Retinal pigment epithelial cell (primary cell): ENCODE data around the gene WDFY3.

Experiments used
- DNase-seq: peaks from one replicate; pipeline ENCODE4 v3.0.0-alpha.2; 2010; ENCODE audit warnings: low read depth
- H3K4me3 ChIP-seq: 2 replicates; pipeline ENCODE4 v1.5.1; 2011; ENCODE audit warnings: mild to moderate bottlenecking, low read length, control low read depth, moderate library complexity
- TF ChIP-seq, protein P1 (sequence below): conservative IDR thresholded peaks from 2 replicates; pipeline ENCODE4 v1.5.1; 2011; ENCODE audit warnings: low read depth, low read length, control low read depth, inconsistent platforms

The WDFY3 gene

DNA sequence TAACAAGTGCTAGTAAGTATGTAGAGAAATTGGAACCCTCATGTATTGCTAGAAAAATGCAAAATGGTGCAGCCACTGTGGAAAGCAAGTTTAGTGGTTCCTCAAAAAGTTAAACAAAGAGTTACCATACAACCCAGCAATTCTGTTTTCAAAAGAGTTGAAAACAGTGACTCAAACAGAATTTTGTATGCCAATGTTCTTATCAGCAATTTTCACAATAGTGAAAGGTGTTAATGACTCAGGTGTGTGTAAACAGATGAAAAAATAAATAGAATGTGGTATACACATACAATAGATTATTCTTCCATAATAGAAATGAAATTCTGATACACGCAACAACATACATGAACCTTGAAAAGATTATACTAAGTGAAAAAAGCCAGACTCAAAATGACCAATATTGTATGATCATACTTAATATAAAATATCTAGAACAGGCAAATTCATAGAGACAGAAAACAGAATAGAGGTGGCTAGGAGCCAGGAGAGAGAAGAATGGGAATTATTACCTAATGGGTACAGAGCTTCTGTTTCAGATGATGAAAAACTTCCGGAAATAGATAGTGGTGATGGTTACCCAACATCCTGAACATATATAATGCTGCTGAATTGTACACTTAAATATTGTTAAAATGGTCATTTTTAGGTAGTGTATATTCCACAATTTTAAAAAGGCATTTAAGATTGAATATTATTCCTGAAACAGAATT lies 51.6 kb downstream of the WDFY3 start:
- TF ChIP-seq, protein P1, sequence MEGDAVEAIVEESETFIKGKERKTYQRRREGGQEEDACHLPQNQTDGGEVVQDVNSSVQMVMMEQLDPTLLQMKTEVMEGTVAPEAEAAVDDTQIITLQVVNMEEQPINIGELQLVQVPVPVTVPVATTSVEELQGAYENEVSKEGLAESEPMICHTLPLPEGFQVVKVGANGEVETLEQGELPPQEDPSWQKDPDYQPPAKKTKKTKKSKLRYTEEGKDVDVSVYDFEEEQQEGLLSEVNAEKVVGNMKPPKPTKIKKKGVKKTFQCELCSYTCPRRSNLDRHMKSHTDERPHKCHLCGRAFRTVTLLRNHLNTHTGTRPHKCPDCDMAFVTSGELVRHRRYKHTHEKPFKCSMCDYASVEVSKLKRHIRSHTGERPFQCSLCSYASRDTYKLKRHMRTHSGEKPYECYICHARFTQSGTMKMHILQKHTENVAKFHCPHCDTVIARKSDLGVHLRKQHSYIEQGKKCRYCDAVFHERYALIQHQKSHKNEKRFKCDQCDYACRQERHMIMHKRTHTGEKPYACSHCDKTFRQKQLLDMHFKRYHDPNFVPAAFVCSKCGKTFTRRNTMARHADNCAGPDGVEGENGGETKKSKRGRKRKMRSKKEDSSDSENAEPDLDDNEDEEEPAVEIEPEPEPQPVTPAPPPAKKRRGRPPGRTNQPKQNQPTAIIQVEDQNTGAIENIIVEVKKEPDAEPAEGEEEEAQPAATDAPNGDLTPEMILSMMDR: no peak
- DNase-seq: no peak
- H3K4me3 ChIP-seq: no peak overlapping the region

DNA sequence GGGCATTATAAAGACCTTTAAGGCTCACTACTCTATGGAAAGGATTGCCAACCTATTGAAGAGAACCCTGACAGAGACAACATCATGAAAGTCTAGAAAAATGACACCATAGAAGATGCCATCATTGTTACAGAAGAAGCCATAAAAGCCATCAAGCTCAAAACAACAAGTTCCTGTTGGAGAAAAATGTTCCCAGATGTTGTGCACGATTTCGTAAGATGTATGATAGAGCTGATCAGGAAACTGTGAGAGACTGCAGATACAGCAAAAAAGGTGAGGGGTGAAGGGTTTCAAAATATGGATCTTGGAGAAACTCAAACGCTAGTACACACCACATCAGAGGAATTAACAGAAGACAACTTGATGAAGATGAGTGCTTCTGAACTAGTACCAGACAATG lies 53.3 kb downstream of the WDFY3 start:
- no peak for DNase-seq
- no peak overlapping the region for H3K4me3 ChIP-seq
- TF ChIP-seq, protein P1: no peak

DNA sequence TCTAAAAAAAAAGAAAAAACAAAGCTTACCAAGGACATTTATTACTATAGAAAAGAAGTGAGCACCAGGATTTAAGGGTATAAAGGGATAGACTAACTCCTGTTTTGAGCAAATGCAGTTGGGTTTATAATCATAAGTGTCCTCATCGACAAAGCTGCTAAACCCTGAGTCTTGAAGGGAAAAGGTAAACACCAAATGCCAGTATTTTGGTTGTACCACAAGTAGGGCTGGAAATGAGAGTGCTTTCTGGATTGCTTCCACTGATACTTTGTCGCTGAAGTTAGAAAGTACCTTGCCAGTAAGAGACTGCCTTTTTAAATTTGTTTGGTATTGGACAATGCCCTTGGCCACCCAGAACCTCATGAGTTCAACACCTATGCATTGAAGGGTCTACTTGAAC lies 53.7 kb downstream of the WDFY3 start:
- no peak overlapping the region for H3K4me3 ChIP-seq
- no peak for DNase-seq
- TF ChIP-seq, protein P1: no peak

- no peak overlapping the region for H3K4me3 ChIP-seq
- TF ChIP-seq, protein P1: no peak
These were observed 57.6 kb downstream of the WDFY3 start for GRCh38 chr4:84908876-84909275.

GRCh38 chr4:84907145-84907544 lies 59.3 kb downstream of the WDFY3 start:
- TF ChIP-seq, protein P1: no peak
- H3K4me3 ChIP-seq: no peak overlapping the region
- DNase-seq: no peak

More at GRCh38 chr4:84908876-84909275, 57.6 kb downstream of the WDFY3 start:
- DNase-seq: no peak

DNA sequence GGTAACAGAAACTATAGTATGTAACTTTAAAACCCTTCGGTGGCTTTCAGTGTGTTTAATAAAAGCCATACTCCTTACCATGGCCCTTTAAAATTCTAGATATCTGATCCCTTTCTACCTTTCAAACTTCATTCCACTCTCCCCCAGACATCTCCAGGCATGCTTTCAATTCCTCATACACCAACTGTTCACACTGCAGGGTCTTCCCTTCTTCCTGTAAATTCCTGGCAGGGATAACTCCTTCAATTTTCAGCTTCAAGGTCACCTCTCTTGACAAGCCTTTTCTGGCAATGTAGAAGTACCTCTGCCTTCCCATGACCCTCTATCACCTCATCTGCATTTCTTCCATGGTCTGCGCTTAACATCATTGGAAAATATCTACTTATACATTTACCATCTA lies 60.8 kb downstream of the WDFY3 start:
- DNase-seq: no peak
- H3K4me3 ChIP-seq: no peak overlapping the region
- TF ChIP-seq, protein P1: no peak

- TF ChIP-seq, protein P1: no peak
- no peak for DNase-seq
- no peak overlapping the region for H3K4me3 ChIP-seq
These were observed 64.7 kb downstream of the WDFY3 start for GRCh38 chr4:84901740-84902281.
